Fibroblast of villous mesenchyme (primary cell): Measurements from ENCODE around the gene FOXK2. TPM values are rescaled to one million over a fixed set of nuclear protein-coding genes. Genes with fewer than 3 reads are reported as not detected.
A peak's percentile ranks its signal among the peaks of the same experiment; 100 is the strongest.
"Not testable (repeated sequence)": the region's sequence is repeated elsewhere in the genome, so short reads cannot be mapped to it uniquely, and the experiment has no call there.

Experiments
- DNase-seq: peaks from one replicate; pipeline ENCODE4 v3.0.0-alpha.2; 2010; ENCODE audit warnings: low read depth
- H3K4me3 ChIP-seq: 2 replicates; pipeline ENCODE4 v1.5.1; 2011; ENCODE audit warnings: low read depth, mild to moderate bottlenecking, low read length
- total RNA-seq: library from RNA; depleted of rRNA; stranded (reverse); fragments of >200 nt; gene quantifications from 2 replicates; pipeline ENCODE4 v1.2.3, GENCODE V29; 2012
- TF ChIP-seq, protein P1 (sequence below): IDR thresholded peaks from 2 replicates; pipeline ENCODE4 v1.5.1; 2012; ENCODE audit warnings: low read depth, mild to moderate bottlenecking, low read length; ENCODE audit not compliant: insufficient read depth

FOXK2 gene
- total RNA-seq, 1 donor = 46.6 TPM

DNA sequence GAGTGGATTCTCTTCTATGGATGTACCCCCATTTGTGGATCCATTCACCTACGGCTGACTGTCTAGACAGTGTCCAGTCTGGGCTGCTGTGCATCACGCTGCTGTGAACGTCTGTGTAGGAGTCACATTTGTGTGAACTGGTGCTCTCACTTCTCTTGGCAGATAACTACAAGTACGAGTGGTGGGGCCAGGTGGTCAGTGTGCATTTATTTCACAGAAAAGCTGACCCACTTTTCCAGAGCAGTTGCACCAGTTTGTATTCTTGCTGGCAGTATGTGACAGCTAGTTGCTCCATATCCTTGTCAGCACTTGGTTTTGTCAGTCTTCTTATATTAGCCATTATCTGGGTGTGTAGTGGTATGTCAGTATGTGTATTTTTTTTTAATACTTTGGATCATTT lies 28.4 kb downstream of the FOXK2 start:
- TF ChIP-seq, protein P1, sequence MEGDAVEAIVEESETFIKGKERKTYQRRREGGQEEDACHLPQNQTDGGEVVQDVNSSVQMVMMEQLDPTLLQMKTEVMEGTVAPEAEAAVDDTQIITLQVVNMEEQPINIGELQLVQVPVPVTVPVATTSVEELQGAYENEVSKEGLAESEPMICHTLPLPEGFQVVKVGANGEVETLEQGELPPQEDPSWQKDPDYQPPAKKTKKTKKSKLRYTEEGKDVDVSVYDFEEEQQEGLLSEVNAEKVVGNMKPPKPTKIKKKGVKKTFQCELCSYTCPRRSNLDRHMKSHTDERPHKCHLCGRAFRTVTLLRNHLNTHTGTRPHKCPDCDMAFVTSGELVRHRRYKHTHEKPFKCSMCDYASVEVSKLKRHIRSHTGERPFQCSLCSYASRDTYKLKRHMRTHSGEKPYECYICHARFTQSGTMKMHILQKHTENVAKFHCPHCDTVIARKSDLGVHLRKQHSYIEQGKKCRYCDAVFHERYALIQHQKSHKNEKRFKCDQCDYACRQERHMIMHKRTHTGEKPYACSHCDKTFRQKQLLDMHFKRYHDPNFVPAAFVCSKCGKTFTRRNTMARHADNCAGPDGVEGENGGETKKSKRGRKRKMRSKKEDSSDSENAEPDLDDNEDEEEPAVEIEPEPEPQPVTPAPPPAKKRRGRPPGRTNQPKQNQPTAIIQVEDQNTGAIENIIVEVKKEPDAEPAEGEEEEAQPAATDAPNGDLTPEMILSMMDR = no peak

DNA sequence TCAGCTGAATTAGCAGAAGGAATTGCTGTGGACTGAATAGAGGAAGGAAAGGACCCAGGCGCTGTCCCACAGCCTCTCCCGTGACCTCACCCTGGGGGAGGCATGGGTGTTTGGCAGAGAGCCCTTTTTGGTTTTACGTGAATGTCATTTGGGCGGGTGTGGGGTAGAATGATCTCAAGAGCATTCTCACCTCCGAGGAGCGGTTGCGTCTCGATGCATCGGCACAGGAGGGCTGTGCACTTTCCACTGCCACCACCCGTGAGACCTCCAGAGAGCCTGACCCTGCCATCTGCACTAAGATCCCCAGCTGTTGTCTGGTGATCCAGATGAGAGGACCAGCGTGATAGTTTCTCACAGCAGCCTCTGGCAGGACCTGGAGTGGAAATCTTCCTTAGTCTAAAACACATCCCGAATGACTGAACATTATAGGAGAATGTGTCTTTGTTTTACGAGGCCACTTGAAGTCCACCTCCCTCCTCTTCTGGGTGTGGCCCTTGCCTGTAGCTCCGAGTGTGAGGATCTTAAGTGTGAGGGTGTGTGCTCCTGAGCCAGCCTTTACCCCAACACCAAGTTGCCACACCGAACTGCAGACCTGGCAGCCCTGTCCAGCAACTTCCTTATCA lies 29.3 kb downstream of the FOXK2 start:
- TF ChIP-seq, protein P1 = no peak
- peak; percentile 73 for DNase-seq
- no peak overlapping the region for H3K4me3 ChIP-seq

More for the DNA sequence above, 28.4 kb downstream of the FOXK2 start:
- H3K4me3 ChIP-seq = no peak overlapping the region
- DNase-seq = no peak

DNA sequence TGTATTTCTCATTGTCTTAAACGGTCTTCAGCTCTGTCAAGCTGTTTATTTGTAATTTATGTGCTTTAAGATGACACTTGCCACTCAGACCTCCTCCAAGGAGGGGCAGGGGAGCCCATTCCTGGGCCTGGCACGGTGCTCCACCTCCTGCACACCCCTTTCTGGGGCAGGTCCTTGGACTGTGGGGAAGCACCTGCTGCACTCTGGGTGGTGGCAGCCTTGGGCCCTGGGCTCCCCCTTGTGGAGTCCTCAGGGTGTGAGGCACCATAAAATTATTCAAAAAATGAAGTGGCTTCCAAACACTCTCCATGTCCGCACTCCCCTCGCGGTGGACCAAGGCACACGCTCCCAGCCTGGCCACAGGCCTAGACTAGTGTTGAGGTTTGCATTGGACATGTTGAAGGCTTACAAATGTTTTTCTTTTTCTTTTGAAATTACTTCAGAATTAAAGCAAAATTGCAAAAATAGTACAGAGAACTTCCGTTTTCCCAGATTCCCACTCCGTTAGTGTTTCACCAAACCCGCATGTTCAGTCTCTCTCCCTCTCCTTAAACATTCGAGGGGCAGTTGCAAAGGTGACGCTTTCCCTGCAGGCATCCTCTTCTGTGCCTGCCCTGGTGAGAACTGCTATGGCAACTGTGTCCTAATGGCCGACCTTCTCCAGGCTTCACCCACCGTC lies 32.4 kb downstream of the FOXK2 start:
- TF ChIP-seq, protein P1 = peak; percentile 87
- no peak overlapping the region for H3K4me3 ChIP-seq
- peak; percentile 76 for DNase-seq

DNA sequence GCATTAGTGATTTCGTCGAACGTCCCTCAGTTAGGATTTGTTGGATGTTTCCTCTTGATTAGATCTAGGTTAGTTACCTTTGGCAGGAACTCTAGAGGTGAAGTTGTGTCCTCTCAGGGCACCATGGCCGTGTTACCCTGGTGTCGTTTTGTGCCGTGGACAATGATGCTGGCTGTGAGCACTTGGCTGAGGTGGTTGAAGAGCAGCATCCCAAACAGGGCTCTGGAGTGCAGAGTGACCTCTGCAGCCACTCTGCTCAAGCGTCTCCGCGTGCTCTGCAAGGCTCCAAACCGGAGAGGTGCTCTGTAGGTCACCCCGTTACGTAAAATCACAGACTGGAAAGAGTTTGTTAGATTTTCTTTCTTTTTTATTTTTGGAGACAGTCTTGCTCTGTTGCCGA lies 33.0 kb downstream of the FOXK2 start:
- H3K4me3 ChIP-seq = no peak overlapping the region
- DNase-seq = no peak
- TF ChIP-seq, protein P1 = no peak

DNA sequence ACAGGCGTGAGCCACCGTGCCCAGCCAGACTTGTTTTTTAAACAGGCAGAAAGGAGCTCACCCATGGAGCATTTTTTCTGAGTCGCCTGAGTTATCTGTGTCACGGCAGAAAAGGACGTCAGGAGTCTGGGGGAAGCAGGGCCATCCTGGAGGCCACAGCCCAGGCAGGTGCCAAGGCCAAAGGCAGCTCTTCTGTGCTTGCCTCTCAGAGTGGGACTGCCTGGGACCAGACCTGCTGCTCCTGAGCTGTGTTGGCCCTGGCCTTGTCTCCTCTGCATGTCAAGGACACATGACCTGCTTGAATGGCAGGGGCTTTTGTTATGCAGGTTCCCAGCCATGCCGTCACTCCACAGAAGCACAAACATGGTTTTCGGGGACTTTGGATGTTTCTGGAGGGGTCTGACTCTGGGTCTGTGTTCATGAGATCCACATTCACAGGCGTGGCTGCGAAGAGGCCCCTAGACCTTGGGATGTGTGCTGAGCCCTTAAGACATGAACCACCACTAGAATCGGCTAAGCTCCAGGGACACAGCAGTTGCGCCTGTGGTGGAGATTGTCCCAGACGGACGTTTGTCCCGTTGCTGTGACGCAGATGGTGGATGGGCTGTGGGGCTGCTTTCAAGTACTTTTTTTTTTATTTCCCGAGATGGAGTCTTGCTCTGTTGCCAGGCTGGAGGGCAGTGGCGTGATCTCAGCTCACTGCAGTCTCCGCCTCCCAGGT lies 33.8 kb downstream of the FOXK2 start:
- TF ChIP-seq, protein P1 = no peak
- H3K4me3 ChIP-seq = no peak overlapping the region
- DNase-seq = no peak

DNA sequence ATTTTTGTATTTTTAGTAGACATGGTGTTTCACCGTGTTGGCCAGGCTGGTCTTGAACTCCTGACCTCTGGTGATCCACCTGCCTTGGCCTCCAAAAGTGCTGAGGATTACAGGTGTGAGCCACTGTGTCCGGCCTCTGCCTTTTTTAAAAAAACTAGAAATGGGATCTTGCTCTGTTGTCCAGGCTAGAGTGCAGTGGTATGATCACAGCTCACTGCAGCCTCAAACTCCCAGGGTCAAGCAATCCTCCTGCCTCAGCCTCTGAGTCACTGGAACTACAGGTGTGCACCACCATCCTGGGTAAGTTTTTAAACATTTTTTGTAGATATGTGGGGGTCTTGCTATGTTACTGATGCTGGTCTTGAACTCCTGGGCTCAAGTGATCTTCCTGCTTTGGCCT lies 38.0 kb downstream of the FOXK2 start:
- not testable (repeated sequence) for H3K4me3 ChIP-seq, DNase-seq

DNA sequence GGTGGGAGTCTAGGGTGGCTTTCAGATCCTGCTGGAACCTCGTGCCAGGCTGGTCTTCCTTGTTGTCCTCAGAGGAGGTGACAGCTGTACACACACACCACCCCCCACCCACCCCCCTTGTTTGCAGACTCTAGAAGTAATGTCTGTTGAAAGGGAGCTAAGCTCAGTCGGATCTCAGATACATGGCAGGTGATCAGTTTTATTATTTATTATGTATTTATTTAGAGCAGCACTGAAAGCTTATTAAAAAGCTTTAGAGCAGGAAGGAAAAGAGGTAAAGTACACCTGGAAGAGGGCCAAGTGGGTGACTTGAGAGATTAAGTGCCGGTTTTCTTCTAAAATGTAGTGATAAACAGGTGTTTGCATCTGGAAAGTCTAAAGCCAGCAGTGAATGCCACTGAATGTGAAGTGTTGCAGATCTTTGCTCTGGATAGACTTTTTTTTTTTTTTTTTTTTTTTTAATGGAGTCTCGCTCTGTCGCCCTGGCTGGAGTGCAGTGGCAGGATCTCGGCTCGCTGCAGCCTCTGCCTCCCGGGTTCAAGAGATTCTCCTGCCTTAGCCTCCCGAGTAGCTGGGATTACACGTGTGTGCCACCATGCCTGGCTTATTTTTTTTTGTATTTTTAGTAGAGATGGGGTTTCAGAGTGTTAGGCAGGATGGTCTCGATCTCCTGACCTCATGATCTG lies 40.2 kb downstream of the FOXK2 start:
- peak; percentile 28 for DNase-seq
- no peak overlapping the region for H3K4me3 ChIP-seq
- TF ChIP-seq, protein P1 = no peak
